Head of caudate nucleus (tissue), 42 donors: ENCODE data around the gene RHBDF1.
A peak's percentile ranks its signal among the peaks of the same experiment; 100 is the strongest.

Source experiments
- DNase-seq, 42 donors: peaks; one replicate each; pipeline versions ENCODE4 v3.0.0 to v3.0.0-alpha.2; 2020 to 2021; ENCODE audit warnings: mixed read lengths in 7 of 42
- intact Hi-C: fragments of 100-400 bp; cut with DNase I; formaldehyde crosslinking; loops from one replicate; pipeline ENCODE4 v1.15.0; 2022

The RHBDF1 gene

GRCh38 chr16:100989-101388 is 28.6 kb upstream of the RHBDF1 start:
- intact Hi-C loops, result no loop called here
- DNase-seq, result no peak

- no peak for DNase-seq
- intact Hi-C loops, result loop anchor here (2.0 kb wide), 1 partner anchor 31 kb away; no protein-coding TSS in a partner anchor
Observed at GRCh38 chr16:97822-98221, 25.4 kb upstream of the RHBDF1 start.

GRCh38 chr16:96935-97381 is 24.5 kb upstream of the RHBDF1 start:
- intact Hi-C loops, result loop anchor here (2.0 kb wide), 1 partner anchor 30 kb away; no protein-coding TSS in a partner anchor
- DNase-seq, result peak; percentile 71 to 95 (median 90)

- DNase-seq, result no peak
- intact Hi-C loops, result no loop called here
Observed at GRCh38 chr16:94918-95265, 22.5 kb upstream of the RHBDF1 start.

- intact Hi-C loops, result no loop called here
Observed at GRCh38 chr16:92431-93339, 20.3 kb upstream of the RHBDF1 start.

GRCh38 chr16:91484-91883 is 19.1 kb upstream of the RHBDF1 start:
- intact Hi-C loops, result no loop called here
- peak in 39 of 42 donors; percentile 56 to 88 (median 72) for DNase-seq

More at GRCh38 chr16:92431-93339, 20.3 kb upstream of the RHBDF1 start:
- peak in 5 of 42 donors; percentile 22 to 54 (median 33) for DNase-seq

- peak in 9 of 42 donors; percentile 16 to 65 (median 55) for DNase-seq
- intact Hi-C loops, result no loop called here
Observed at GRCh38 chr16:89391-90302, 17.2 kb upstream of the RHBDF1 start.

GRCh38 chr16:88613-89012 is 16.2 kb upstream of the RHBDF1 start:
- no peak for DNase-seq
- intact Hi-C loops, result no loop called here

GRCh38 chr16:86483-86952 is 14.1 kb upstream of the RHBDF1 start:
- peak in 35 of 42 donors; percentile 33 to 90 (median 70) for DNase-seq
- intact Hi-C loops, result no loop called here

- intact Hi-C loops, result no loop called here
- no peak for DNase-seq
Observed at GRCh38 chr16:85865-86264, 13.4 kb upstream of the RHBDF1 start.

- DNase-seq, result no peak
- intact Hi-C loops, result no loop called here
Observed at GRCh38 chr16:85407-85782, 13.0 kb upstream of the RHBDF1 start.

- intact Hi-C loops, result no loop called here
- DNase-seq, result peak in 37 of 42 donors; percentile 49 to 90 (median 69)
Observed at GRCh38 chr16:84718-85406, 12.4 kb upstream of the RHBDF1 start.

GRCh38 chr16:83781-84615 is 11.6 kb upstream of the RHBDF1 start:
- DNase-seq, result no peak
- intact Hi-C loops, result no loop called here

GRCh38 chr16:83060-83603 is 10.7 kb upstream of the RHBDF1 start:
- intact Hi-C loops, result no loop called here
- DNase-seq, result no peak

- DNase-seq, result no peak
- intact Hi-C loops, result no loop called here
Observed at GRCh38 chr16:79151-80054, 7.0 kb upstream of the RHBDF1 start.

GRCh38 chr16:78444-79150 is 6.2 kb upstream of the RHBDF1 start:
- intact Hi-C loops, result no loop called here
- DNase-seq, result no peak
